SU-DHL-6 (cell line): ENCODE results near the gene FURIN.

ENCODE experiments used
- H2AFZ ChIP-seq: fragments of 200-600 bp; sonication (generic); 2 replicates; pipeline ENCODE4 v1.6.1; 2014; ENCODE audit warnings: low read depth, mild to moderate bottlenecking, moderate library complexity, mixed read lengths, antibody characterized with exemption, low read length; ENCODE audit not compliant: severe bottlenecking
- H3F3A ChIP-seq: fragments of 200-600 bp; shearing (Covaris generic); 2 replicates; pipeline ENCODE4 v1.6.0; 2016; ENCODE audit warnings: antibody characterized with exemption, mild to moderate bottlenecking; ENCODE audit not compliant: insufficient read depth
- H3K27ac ChIP-seq: fragments of 200-600 bp; sonication (generic); 2 replicates; pipeline ENCODE4 v1.5.1; 2016; ENCODE audit warnings: low read depth, mild to moderate bottlenecking, low read length, moderate library complexity, mixed read lengths
- H3K27me3 ChIP-seq: fragments of 200-600 bp; sonication (generic), shearing (Covaris generic); 2 replicates; pipeline ENCODE4 v1.6.0; 2014; ENCODE audit warnings: mild to moderate bottlenecking, low read length
- H3K36me3 ChIP-seq: fragments of 200-600 bp; sonication (generic); 2 replicates; pipeline ENCODE4 v1.6.1; 2014; ENCODE audit warnings: mild to moderate bottlenecking, low read length, mixed read lengths
- H3K4me2 ChIP-seq: fragments of 300-600, 200-600 bp; shearing (Covaris generic), sonication (generic); 2 replicates; pipeline ENCODE4 v1.6.0; 2014; ENCODE audit warnings: low read length, low read depth, mild to moderate bottlenecking; ENCODE audit not compliant: poor library complexity, severe bottlenecking
- H3K4me3 ChIP-seq: fragments of 200-600 bp; sonication (generic); 2 replicates; pipeline ENCODE4 v1.5.1; 2014; ENCODE audit warnings: antibody characterized with exemption, low read length, mild to moderate bottlenecking, mixed read lengths; ENCODE audit not compliant: insufficient read depth, poor library complexity, severe bottlenecking
- H3K79me2 ChIP-seq: fragments of 200-600 bp; sonication (generic); 2 replicates; pipeline ENCODE4 v1.6.1; 2014; ENCODE audit warnings: mild to moderate bottlenecking, low read length, moderate library complexity; ENCODE audit not compliant: insufficient read depth
- H3K9ac ChIP-seq: fragments of 200-600 bp; sonication (generic); 2 replicates; pipeline ENCODE4 v1.7.0; 2014; ENCODE audit warnings: mild to moderate bottlenecking, low read length
- H3K9me2 ChIP-seq: fragments of 200-600 bp; sonication (generic); replicated peaks from 2 replicates; pipeline ENCODE4 v1.6.1; 2014; ENCODE audit warnings: low read length; ENCODE audit not compliant: insufficient read depth
- H3K9me3 ChIP-seq: fragments of 200-600 bp; sonication (generic); 2 replicates; pipeline ENCODE4 v1.6.1; 2014; ENCODE audit warnings: low read length, mixed read lengths; ENCODE audit not compliant: insufficient read depth
- H4K20me1 ChIP-seq: fragments of 200-600 bp; sonication (generic); 2 replicates; pipeline ENCODE4 v1.6.1; 2014; ENCODE audit warnings: low read depth, mild to moderate bottlenecking, antibody characterized with exemption, low read length, moderate library complexity, mixed read lengths
- EZH2phosphoT487 ChIP-seq: fragments of 200-600 bp; sonication (generic), shearing (Covaris generic); conservative IDR thresholded peaks from 2 replicates; pipeline ENCODE4 v1.6.1; 2018; ENCODE audit warnings: mild to moderate bottlenecking, antibody characterized with exemption, low read length, moderate library complexity, mixed read lengths
- TF ChIP-seq, protein P1 (sequence below): fragments of 200-600 bp; sonication (generic); IDR thresholded peaks from one replicate; pipeline ENCODE4 v1.5.1; 2017; ENCODE audit warnings: antibody characterized with exemption, mild to moderate bottlenecking, low read length, moderate library complexity; ENCODE audit not compliant: insufficient read depth, poor library complexity, severe bottlenecking

FURIN gene

GRCh38 chr15:90912770-90913075 is 44.3 kb downstream of the FURIN start:
- no peaks in the 10 kb centered on the region for H3K36me3 ChIP-seq
- H3K4me3 ChIP-seq: no peak overlapping the region
- H4K20me1 ChIP-seq: no peaks in the 10 kb centered on the region
- H3K9ac ChIP-seq: no peak overlapping the region
- no peak overlapping the region for H3K4me2 ChIP-seq
- no peak overlapping the region for H2AFZ ChIP-seq
- no peaks in the 10 kb centered on the region for H3F3A ChIP-seq
- TF ChIP-seq, protein P1, sequence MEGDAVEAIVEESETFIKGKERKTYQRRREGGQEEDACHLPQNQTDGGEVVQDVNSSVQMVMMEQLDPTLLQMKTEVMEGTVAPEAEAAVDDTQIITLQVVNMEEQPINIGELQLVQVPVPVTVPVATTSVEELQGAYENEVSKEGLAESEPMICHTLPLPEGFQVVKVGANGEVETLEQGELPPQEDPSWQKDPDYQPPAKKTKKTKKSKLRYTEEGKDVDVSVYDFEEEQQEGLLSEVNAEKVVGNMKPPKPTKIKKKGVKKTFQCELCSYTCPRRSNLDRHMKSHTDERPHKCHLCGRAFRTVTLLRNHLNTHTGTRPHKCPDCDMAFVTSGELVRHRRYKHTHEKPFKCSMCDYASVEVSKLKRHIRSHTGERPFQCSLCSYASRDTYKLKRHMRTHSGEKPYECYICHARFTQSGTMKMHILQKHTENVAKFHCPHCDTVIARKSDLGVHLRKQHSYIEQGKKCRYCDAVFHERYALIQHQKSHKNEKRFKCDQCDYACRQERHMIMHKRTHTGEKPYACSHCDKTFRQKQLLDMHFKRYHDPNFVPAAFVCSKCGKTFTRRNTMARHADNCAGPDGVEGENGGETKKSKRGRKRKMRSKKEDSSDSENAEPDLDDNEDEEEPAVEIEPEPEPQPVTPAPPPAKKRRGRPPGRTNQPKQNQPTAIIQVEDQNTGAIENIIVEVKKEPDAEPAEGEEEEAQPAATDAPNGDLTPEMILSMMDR: no peak
- TF ChIP-seq EZH2phosphoT487: no peak
- no peaks in the 10 kb centered on the region for H3K79me2 ChIP-seq
- H3K27ac ChIP-seq: no peak overlapping the region
- H3K9me2 ChIP-seq: no peaks in the 10 kb centered on the region
- no peaks in the 10 kb centered on the region for H3K27me3 ChIP-seq
- H3K9me3 ChIP-seq: no peaks in the 10 kb centered on the region

- H3K4me2 ChIP-seq: no peak overlapping the region
These were observed 45.1 kb downstream of the FURIN start for GRCh38 chr15:90913398-90913944.

DNA sequence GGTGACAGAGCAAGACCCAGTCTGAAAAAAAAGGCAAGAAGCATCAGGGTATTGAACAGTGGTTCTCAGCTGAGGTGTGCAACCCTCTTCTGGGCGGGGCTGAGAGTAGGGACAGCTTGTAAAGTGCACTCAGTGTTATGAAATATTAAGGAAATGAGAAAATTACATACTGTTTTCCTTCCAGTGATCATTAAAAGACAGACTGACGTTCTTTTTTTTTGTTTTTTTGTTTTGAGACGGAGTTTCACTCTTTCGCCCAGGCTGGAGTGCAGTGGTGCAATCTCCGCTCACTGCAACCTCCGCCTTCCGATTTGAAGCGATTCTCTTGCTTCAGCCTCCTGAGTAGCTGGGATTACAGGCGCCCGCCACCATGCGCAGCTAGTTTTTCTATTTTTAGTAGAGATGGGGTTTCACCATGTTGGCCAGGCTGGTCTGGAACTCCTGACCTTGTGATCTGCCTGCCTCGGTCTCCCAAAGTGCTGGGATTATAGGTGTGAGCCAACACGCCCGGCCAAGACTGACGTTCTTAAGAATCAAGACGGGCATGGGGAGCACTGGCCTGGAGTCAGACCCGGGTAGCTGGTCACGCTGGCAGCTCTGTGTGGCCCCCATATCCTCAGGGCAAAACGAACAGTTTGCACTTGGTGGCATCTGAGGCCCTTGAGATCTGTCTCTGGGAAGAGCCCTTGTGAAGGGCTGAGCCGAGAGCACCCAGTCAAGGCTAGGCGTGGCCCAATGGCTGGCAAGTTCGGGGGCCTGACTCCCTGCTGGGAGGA is 46.1 kb downstream of the FURIN start:
- H3K27ac ChIP-seq: no peak overlapping the region
- no peak overlapping the region for H2AFZ ChIP-seq
- no peaks in the 10 kb centered on the region for H3K79me2 ChIP-seq
- no peak overlapping the region for H3K4me3 ChIP-seq
- TF ChIP-seq, protein P1: no peak
- TF ChIP-seq EZH2phosphoT487: no peak
- H3K27me3 ChIP-seq: no peaks in the 10 kb centered on the region
- no peaks in the 10 kb centered on the region for H4K20me1 ChIP-seq
- H3K4me2 ChIP-seq: no peak overlapping the region
- H3K9ac ChIP-seq: no peak overlapping the region
- H3F3A ChIP-seq: no peaks in the 10 kb centered on the region
- no peaks in the 10 kb centered on the region for H3K36me3 ChIP-seq
- H3K9me3 ChIP-seq: no peaks in the 10 kb centered on the region
- H3K9me2 ChIP-seq: no peaks in the 10 kb centered on the region

More at GRCh38 chr15:90913398-90913944, 45.1 kb downstream of the FURIN start:
- Histone ChIP-seq H3K4me3 (no peak overlapping the region), H3K79me2 (no peaks in the 10 kb centered on the region), H3F3A (no peaks in the 10 kb centered on the region), H4K20me1 (no peaks in the 10 kb centered on the region), H3K36me3 (no peaks in the 10 kb centered on the region), H3K9ac (no peak overlapping the region), H3K9me3 (no peaks in the 10 kb centered on the region), H2AFZ (no peak overlapping the region), H3K27ac (no peak overlapping the region), H3K9me2 (no peaks in the 10 kb centered on the region), H3K27me3 (no peaks in the 10 kb centered on the region)
- TF ChIP-seq EZH2phosphoT487: no peak
- TF ChIP-seq, protein P1: no peak
